Gastrocnemius medialis (tissue), 4 donors: ENCODE results near the gene SLC5A10.

Experiments
- CTCF ChIP-seq, 5 experiments: fragments of 450-650 bp in 3 of 5; fragments of 200-600 bp in 2 of 5; sonication (generic) in 2 of 5; IDR thresholded peaks in 4 of 5; conservative IDR thresholded peaks in 1 of 5; 1 replicate in 4 of 5; 2 replicates in 1 of 5; pipeline ENCODE4 v1.5.1; 2016 to 2019; ENCODE audit warnings: antibody characterized with exemption in 5 of 5, mild to moderate bottlenecking in 3 of 5, moderate library complexity in 3 of 5
- POLR2A ChIP-seq, 2 donors: fragments of 450-650 bp; IDR thresholded peaks; one replicate each; pipeline ENCODE4 v1.6.1; 2017; ENCODE audit warnings: antibody characterized with exemption in 2 of 2, mild to moderate bottlenecking in 2 of 2, moderate library complexity in 2 of 2

GRCh38 chr17:18981335-18981641 is 29.3 kb downstream of the SLC5A10 start:
- TF ChIP-seq CTCF (IDR thresholded peaks at IDR 0.05 in 4 of 5, conservative IDR thresholded peaks at IDR 0.05 in 1 of 5) (no peak), POLR2A (IDR thresholded peaks at IDR 0.05) (no peak)
